ENCODE results near the gene AIP. TPM values are rescaled to one million over a fixed set of nuclear protein-coding genes. Genes with fewer than 3 reads are reported as not detected.

AIP gene
- total and polyA plus RNA-seq, 2 donors (not counting 3 experiments of a cell fraction or from before 2014, with no cell fraction given) = 46.3 to 114 TPM

GRCh38 chr11:67500484-67500821 lies 17.6 kb downstream of the AIP start:
- CTCF ChIA-PET = interaction anchor here (0.6 kb wide), 1 partner anchor 119 kb away, joined by 5 read pairs; no protein-coding TSS in a partner anchor
- dilution Hi-C loops (cut with MboI; ENCODE audit: extremely low pct_ligation_motif_present, low sequenced_read_pairs) (no loop called here), intact Hi-C loops (cut with micrococcal nuclease) (loop anchor here (10.0 kb wide), 1 partner anchor 236 kb away; the partner anchor contains the start of gene GRK2)

More at GRCh38 chr11:67500484-67500821, 17.6 kb downstream of the AIP start:
- H2AFZ ChIP-seq (ENCODE audit: low read depth, low read length) = no peak overlapping the region
- no TSS peak for BruUV-seq (replicated peaks)
- H3K9me3 ChIP-seq (replicated peaks; ENCODE audit: control insufficient read depth, insufficient read depth, low read length) = no peaks in the 10 kb centered on the region
- H3K4me1 ChIP-seq (ENCODE audit: control insufficient read depth, extremely low read depth, insufficient read depth, low read length) = peaks cover 9% of the 10 kb centered on the region
- H3K79me2 ChIP-seq (ENCODE audit: control insufficient read depth, insufficient read depth, low read length) = no peaks in the 10 kb centered on the region
- H3K27me3 ChIP-seq (ENCODE audit: control insufficient read depth in 2 of 2, insufficient read depth in 2 of 2, low read length in 2 of 2) = no peaks in the 10 kb centered on the region
- no peaks in the 10 kb centered on the region for H3K36me3 ChIP-seq (ENCODE audit: control insufficient read depth in 2 of 2, extremely low read depth in 1 of 2, insufficient read depth in 2 of 2, low read length in 2 of 2)
- FAIRE-seq (no peak), DNase-seq (ENCODE audit: low read depth, low spot score) (no peak)
- no peak overlapping the region for H3K4me2 ChIP-seq (ENCODE audit: insufficient read depth, low read length)
- no peaks in the 10 kb centered on the region for H3K9me1 ChIP-seq (replicated peaks; ENCODE audit: control insufficient read depth, extremely low read depth, insufficient read depth, low read length)
- no peak for TF ChIP-seq MYC (IDR thresholded peaks at IDR 0.05; ENCODE audit: low read depth, low read length)
- TF ChIP-seq CTCF (IDR thresholded peaks at IDR 0.05; ENCODE audit: extremely low read depth in 1 of 2, insufficient read depth in 1 of 2, low read depth in 1 of 2, low read length in 2 of 2) = no peak
- TF ChIP-seq JUN (IDR thresholded peaks at IDR 0.05; ENCODE audit: borderline replicate concordance, insufficient read depth, insufficient read length, low read depth) = no peak
- TF ChIP-seq POLR2A (IDR thresholded peaks at IDR 0.05; ENCODE audit: low read depth, low read length) = no peak
- TF ChIP-seq EZH2 (IDR thresholded peaks at IDR 0.05; ENCODE audit: borderline replicate concordance, low read depth, low read length, severe bottlenecking) = no peak
- no peak for TF ChIP-seq POLR2AphosphoS5 (IDR thresholded peaks at IDR 0.05; ENCODE audit: insufficient read depth, low read depth, low read length)
- TF ChIP-seq FOS (IDR thresholded peaks at IDR 0.05; ENCODE audit: borderline replicate concordance, insufficient read depth, low read length) = no peak
- TF ChIP-seq GATA2 (IDR thresholded peaks at IDR 0.05; ENCODE audit: insufficient read depth, insufficient read length, low read depth, low read length) = no peak
- TF ChIP-seq MAX (IDR thresholded peaks at IDR 0.05; ENCODE audit: insufficient read depth, insufficient read length) = no peak
- POLR2A ChIA-PET = no interaction called here
- no peak overlapping the region for H3K27ac ChIP-seq (ENCODE audit: insufficient read depth, low read depth, low read length)
- no peaks in the 10 kb centered on the region for H4K20me1 ChIP-seq (replicated peaks; ENCODE audit: control insufficient read depth, extremely low read depth, insufficient read depth, low read length)
- H3K9ac ChIP-seq (replicated peaks; ENCODE audit: extremely low read depth, insufficient read depth, low read length) = no peak overlapping the region
- no peak overlapping the region for H3K4me3 ChIP-seq (replicated peaks in 1 of 3; ENCODE audit: insufficient read depth in 1 of 3, low read depth in 1 of 3, low read length in 3 of 3)

Measured in endothelial cell of umbilical vein (primary cell).